GM19351 (cell line): ENCODE data around the gene PIEZO1.

ENCODE experiments used
- ATAC-seq: cut with Tn5 transposase; IDR thresholded peaks from one replicate; pipeline ENCODE4 v1.9.1; 2021; ENCODE audit warnings: mild to moderate bottlenecking, moderate library complexity; ENCODE audit not compliant: unreplicated experiment

PIEZO1 gene

DNA sequence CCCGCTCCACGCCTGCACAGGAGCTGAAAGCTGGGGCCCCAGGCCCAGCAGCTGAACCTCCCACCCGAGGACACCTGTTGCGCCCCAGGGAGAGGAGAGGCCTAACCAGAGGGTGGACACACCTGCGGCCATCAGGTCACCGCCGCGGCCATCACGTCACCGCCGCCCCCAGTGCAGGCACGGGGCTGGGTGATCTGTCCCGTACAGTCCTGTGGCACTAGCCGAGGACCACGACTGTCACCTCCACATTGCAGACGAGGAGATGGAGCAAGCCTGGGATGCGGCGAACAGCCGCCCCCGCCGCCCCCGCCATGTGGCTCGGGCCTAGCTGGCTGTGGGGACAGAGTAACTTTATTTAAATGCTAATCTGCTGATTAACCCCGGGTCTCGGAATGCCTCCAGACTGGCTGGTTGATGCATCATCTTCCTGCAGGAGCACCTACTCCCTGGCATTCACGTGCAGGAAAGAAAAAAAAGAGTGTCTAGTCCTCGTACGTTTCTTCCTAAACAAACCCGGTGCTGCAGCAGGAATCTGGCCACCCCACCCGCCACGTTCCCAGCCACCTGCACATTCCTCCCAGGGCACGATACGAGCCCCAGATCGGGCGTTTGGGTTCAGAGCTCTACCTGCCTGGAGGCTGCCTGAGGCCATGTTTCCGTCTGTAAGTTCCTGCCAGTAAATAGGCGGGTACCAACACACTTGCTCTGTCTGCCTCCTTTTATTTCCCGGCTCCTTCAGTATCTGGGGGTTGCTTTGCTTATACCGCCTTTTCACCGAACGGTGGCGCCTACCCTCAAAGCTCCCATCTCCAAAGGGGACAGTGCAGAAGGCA, 29.9 kb downstream of the PIEZO1 start:
- ATAC-seq, result no peak

DNA sequence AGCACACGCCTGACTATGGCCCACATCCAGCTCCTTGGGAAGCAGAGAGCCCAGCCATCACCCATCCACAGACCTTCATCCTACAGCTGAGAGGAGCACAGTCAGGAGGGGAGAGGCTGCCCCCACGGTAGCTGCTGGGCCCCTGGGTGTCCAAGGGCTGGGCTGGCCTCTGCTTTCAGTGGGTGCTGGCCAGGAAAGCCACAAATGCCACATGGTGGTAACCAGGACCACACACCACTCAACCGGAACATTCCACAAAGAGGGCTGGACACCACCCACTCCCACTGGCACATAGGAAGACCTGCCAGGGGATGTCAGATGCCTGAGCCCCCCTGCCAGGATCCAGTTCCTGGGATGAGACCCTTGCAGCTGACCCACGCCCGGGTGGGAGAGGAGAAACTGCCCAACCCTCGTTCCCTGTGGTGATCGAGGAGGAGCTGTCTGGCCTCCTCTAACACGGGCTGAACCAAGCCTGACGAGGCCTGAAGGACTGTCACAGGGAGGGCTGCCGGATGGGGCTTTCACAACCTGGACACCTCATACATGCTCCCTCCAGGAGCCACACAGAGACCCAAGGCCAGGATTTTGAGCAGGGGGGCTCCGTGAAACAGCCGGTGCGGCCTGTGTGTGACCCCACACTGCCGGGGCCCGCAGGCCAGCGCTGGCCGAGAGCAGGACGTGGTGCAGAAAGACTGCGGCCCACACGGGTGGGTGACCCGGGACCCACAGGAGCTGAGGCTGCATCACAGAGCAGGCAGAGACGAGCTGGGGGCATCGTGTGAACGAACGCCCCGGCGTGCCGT, 30.7 kb downstream of the PIEZO1 start:
- no peak for ATAC-seq

DNA sequence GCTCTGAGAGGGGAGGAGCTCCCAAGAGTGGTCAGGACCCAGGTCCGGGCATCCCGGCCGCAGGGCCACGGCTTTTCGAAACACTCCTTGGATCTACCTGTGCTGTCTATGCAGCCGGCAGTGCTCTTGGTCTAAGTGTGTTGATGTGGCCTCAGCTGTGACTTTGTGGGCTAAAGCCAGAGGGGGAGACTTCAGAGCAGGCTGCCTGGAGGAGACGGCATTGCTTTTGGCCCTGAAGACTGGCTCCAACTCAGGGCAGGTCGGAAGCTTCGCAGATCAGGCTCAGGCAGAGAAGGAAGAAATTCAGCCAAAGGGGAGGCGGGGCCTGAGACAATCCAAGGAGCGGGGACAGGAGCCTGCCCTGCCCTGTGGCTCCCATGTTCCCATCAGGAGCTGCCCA, 31.4 kb downstream of the PIEZO1 start:
- no peak for ATAC-seq

DNA sequence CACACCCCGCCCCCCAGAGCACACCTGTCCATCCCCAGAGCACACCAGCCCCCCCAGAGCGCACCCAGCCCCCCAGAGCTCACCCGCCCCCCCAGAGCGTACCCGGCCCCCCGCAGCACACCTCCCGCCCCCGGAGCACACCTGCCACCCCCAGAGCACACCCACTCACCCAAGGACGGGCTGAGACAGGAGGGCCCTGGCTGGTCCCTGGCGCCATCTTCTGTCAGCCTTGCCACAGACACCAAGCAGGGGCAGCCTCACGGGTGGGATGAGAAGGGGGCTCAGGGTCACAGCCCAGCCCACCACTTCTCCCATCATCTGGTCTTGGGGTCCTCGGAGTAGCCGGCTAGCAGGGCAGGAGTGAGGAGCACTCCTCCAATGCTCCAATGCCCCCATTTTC, 31.8 kb downstream of the PIEZO1 start:
- ATAC-seq, result no peak

DNA sequence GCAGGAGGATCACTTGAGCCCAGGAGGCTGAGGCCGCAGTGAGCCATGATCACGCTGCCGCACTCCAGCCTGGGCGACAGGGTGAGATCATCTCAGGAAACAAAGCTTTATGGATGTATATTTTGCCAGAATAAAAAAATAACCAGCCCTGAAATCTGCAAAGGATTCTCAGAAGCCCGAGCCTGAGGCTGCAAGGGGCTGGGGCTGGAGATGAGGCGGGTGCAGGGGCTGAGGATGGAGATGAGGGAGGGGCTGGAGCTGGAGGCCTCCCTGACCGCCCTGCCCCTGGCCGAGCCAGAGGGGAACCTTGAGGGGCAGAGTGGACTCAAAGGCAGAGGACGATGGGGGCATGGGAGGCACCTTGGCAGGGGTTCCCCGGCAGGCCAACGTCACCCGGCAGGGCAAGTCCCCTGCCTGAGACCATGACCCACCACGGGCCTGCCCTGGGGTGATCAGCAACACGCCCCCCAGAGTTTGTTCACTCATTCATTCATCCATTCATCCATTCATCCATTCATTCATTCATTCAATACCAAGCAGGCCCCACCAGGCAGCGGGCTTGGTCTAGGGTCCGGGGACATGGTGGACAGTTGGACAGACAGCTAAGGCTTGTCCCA, 32.5 kb downstream of the PIEZO1 start:
- no peak for ATAC-seq

DNA sequence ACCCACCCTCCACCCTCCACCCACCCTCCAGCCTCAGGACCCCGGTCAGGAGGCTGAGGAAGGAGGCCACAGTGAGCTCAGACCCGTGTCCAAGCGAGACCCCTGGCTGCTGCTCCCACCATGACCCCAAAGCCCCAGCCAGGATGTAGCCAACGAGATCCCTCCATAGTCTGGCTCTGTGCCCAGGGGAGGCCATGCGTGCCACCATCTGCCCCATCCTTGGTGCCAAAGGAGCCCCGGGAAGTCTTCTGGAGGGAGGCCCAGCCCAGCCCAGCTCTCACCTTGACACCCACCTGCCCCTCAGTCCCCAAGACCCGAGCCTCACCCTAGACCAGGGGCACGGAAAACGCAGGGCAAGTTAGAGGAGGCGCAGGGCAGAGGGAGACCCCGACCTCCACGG, 34.2 kb downstream of the PIEZO1 start:
- no peak for ATAC-seq

DNA sequence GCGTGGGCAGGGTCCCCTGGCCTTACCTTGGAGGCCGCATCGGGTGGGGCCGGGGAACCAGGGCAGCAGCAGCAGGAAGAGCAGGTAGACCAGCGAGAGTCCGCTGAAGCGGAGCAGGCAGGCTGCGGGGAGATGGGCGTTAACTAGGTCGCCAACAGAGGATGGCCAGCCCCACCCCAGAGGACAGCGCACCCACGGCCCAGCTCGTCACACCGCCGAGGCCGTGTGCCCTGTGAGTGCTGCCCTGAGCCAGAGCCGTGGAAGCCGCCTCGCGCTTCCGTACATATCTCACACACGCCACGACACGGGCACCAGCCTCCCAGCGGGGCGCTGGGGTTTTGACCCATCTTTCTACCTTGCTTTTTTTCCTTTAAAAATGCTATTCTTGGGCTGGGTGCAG, 35.7 kb downstream of the PIEZO1 start:
- ATAC-seq, result no peak

DNA sequence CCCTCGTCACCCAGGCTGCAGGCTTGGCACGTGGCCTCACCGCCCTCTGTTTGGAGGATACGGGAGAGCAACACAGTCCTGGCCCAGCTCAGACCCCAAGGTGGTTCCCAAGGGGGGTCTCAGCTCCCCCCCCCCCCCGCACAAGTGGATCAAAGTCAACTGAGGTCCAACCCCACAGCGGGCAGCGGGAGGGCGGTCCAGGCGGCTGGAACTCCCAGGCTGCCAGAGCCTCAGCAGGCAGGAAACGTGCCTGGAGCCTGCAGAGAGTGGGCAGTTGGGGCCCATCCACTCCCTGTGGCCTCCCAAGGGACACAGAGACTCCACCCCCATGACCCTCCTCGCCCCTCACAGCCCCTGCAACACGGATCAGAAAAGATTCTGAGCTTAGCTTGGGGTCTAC, 36.7 kb downstream of the PIEZO1 start:
- ATAC-seq, result no peak

DNA sequence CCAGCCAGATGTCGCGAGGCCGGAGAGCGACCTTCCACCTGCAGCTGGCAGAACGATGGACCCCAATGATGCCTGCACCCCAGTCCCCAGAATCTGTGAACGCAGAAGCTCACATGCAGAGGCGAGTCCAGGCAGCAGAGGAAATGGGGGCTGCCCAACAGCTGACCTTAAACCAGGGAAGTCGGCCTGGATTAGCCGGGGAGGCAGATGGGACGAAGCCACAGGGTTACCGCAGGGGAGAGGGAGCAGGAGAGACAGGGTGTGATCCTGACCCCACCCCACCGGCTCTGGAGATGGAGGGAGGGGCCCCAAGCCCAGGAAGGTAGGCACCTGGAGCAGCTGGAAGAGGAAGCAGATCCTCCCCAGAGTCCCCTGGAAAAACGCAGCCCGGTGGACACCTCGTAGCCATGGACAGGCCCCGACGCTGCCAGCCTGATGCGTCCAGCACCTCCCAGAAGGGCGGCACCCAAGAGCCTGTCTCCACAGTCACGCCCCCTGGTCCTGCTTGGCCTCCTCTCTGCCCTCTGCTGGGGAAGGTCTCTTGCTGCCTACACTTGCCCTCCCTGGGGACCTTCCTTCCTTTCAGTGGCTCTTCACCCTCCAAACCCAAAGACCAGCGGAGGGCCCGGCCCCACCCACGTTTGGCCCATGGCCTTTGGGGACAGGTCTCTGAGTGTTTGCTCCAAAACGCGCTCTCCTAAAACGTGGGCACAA, 37.3 kb downstream of the PIEZO1 start:
- no peak for ATAC-seq

DNA sequence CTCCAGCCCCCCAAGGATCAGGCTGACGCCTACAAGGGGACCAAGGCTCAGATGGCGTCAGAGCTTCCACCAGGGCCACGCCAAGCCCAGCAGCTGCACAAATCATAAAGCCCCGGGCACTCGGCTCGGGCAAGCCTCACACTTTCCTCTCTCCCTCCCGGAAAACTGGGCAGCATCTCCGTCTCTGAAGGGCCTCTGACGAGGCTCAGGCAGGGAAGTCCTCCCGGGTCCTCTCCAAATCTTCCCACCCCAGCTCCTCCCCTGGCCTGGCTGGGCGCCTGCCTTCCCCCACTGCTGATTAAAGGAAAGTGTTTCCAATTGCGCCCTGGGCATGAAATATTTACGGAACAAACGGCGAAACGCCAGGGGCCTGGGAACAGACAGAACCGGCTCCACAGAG, 38.5 kb downstream of the PIEZO1 start:
- no peak for ATAC-seq

DNA sequence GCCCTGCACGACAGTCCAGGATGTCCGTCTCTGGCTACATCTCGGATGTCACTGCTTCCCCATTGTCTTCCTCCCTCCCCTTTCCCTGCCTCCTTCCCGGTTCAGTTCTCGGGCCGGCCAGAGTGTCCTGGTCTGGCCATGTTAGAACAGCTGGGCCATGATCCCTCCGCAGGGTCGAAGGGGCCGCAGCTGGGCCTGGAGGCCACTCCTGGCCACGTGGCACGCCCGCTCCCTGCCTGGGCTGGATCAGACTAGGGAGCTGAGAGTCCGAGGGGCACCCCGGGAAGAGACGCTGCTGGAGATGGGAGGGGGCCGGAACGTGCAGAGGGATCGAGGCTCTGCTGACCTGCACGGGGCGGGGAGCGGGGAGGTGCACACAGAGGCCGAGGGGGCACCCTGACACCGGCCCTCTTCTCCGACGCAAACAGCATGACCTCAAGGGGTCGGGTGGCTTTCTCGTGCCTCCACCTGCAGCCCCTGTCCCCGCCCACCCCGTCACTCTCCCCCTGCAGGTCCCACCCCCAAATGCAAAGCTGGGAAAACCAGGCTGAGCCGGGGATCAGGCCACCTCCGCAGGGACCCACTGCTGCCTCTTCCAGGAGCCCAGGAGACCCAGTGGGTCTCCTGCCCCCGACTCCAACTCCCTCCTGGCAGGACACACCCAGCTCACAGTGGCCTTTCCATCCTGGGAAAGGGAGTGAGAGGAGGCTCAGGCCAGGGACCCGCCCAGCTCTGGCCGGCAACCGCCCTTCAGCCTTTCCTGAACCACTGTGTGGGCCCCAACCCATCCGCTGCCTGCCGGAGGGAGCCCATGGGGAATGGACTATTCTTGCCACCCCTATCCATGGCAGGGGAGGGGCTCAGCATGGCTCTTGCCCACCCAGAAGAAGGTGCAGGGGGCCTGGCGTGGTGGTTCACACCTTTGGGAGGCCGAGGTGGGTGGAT, 40.2 kb downstream of the PIEZO1 start:
- no peak for ATAC-seq

DNA sequence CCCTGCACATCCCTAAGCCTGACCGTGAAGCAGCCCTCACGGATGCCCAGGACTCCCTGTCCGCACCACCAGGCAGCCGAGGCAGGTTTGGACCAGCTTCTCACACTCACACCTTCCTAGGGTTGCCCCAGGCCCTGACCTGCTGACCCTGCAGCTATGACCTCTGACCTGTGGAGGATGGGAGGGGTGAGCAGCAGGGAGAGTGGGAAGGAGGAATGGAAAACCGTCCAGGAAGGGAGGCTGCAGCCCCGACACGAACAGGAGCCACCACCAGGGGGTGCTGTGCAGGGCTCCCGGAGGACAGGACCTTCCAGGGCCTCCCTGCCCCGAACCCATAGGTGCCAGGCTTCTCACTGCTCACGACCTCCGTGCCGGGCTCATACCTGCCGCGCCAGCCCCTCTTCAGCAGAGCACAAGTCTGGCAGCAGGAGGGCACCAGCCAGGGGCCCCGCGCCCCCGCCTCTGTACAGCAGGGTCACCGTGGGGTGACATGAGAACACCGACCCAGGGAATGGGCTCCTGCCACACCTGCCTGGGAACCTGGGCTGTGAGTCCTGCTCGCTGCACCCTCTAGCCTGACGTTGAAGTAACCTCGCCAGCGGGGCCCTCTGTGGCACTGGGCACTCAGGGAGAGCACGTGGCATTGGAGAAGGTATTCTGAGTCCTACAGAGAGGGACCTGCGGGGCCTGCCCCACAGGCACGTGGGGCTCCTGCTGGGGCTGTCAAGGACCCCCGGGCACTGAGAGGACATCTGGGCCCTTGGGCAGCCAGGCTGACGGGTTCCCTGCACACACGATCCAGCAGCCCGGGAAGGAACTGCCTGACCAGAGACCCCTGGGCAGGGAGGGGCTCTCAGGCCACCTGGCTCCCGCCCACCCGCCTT, 41.1 kb downstream of the PIEZO1 start:
- ATAC-seq, result no peak

DNA sequence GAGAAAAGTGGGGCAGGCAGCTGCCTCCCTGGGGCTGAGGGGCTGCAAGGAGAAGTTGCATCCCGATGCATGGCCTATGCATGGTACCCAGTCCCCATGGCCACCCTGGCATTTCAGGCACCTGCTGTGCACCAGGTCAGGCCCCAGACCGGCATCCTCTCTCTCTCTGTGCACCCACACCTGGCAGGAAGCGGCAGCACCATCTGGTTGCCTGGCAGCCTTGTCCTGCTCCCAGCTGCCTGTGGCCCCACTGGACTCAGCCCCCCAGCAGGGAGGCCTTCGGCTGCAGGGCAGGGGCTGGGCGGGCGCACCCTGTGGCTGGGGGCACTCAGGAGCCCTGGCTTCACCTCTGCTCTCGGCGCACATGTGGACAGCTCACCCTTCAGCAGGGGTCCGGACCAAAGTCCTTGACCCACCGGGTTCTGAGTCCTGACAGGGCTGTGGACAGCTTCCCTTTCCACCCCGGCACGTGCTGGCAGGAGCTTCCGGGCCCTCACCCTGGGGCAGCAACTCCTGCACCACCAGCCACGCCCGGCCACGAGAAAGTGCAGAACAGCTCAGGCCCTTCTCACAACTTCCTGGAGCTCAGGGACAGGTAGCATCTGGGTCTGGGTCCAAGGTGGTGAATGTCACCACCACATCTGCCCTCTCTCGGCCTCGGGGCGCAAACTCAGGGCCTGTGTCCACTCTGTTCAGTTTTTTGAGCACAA, 42.0 kb downstream of the PIEZO1 start:
- no peak for ATAC-seq

DNA sequence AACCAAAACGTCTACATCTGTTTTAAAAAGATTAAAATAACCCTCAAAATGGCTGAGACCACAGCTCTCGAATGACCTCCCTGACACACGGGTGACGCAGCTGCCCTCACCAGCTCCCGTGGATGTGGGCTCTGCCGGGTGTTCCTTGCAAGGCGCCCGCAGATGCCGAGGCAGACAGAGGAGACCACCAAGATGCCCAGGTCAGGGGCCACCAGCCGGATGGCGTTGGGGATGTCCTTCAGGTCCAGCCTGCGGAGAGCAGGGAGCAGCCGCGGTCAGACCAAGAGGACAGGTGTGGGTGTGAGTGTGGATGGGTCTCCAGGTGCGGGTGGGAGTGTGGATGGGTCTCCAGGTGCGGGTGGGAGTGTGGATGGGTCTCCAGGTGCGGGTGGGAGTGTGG, 43.7 kb downstream of the PIEZO1 start:
- no peak for ATAC-seq

DNA sequence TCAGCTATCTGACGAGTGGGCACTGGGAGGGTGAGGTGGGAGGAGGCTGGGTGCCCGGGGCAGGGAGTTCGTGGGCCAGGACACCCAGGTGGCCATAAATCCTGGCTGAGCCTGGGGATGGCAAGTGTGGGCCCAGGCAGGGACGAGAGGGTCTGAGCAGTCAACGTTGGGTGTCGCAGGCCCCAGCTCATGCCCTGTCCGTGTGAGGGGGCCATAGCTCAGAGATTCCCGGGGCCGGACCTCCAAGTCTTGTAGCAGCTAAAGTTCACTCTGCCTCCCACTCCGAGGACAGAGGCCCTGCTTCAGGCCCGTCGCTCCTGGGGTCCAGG, 44.3 kb downstream of the PIEZO1 start:
- no peak for ATAC-seq

DNA sequence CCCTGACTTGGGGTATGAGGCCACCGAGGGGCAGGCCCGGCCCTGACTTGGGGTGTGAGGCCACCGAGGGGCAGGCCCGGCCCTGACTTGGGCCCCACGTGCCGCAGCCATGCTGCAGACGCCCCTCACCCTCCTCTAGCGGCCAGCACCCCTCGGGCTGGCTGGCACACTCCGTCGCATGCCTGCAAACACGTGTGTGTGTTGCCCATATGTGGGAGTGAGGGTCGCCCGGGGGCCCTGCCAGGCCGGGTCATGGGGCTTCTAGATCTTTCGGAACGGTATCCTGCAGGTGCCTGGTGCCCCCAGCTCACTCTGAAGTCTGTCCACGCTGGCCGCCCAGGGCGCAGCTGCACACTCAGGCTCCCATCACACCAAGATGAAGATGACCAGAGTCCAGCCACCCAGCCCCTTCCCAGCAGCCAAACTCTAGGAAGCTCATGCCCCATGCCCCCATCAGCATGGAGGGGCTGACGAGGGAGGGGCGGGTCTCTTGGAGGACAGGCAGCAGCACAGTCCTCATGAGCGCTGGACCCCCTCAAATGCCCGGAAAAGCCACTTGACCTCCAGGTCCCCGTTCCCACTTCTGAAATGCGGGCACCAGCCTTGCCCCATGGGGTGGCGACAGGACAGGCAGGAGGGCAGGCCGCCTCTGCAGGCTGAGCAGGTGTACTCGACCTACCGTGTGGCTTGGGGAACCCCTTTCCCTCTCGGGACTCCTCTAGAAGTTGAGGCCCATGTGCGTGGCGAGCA, 44.9 kb downstream of the PIEZO1 start:
- ATAC-seq, result no peak

DNA sequence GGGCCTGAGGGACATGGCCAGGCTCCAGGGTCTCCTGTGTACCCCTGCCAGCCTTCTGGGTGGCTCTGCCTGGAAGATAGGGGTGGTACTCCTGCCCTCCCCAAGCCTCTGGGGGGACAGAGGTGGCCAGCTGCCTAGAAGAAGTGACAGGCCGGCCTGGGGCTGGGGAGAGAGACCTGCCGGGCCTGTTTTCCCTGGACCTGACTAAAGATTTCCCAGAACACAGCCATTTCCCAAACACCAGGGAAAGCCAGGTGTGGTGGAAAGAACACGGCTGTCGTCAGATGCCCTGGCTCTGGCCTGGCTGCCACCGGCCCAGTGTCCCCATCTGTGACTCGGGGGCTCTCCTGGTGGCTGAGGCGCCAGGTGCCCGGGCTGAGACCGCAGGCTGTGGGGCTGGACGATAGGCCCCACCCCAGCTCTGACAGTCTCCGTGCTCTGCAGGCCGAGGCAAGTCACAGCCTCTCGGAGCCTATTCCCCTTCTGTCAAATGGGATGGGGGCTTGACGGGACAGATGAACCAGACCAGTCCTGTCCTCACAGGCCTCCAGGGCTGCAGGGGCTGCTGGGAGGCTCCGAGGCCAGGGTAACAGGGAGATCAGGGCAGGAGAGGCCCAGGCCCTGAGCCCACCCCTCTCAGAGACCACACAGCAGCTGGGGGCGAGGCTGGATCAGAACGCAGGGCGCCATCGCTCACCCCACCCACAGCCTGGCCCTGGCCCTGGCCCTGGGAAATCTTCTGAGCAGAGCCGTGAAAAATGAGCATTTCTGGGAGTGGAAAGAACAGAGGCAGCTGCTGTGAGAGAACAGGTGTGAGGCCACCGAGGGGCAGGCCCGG, 45.7 kb downstream of the PIEZO1 start:
- no peak for ATAC-seq
